Neural cell (in vitro differentiated cells): ENCODE measurements around the gene NKAIN2. TPM values are rescaled to one million over a fixed set of nuclear protein-coding genes. Genes with fewer than 3 reads are reported as not detected.

Source experiments
- H2AFZ ChIP-seq: fragments of 200-600, 300-800 bp; sonication (generic), shearing (Covaris generic); 2 replicates; pipeline ENCODE4 v1.6.0; 2014; ENCODE audit warnings: low read depth, mild to moderate bottlenecking, antibody characterized with exemption, low read length, moderate library complexity
- H3F3A ChIP-seq: fragments of 200-600 bp; shearing (Covaris generic); 2 replicates; pipeline ENCODE4 v1.6.1; 2016; ENCODE audit warnings: mild to moderate bottlenecking, moderate library complexity, mixed read lengths, antibody characterized with exemption, low read length; ENCODE audit not compliant: insufficient read depth, poor library complexity, severe bottlenecking
- H3K27ac ChIP-seq: fragments of 200-600, 300-800 bp; sonication (generic), shearing (Covaris generic); 2 replicates; pipeline ENCODE4 v1.5.1; 2014; ENCODE audit warnings: mild to moderate bottlenecking, low read length, moderate library complexity
- H3K27me3 ChIP-seq: fragments of 300-800, 200-600 bp; sonication (generic), shearing (Covaris generic); 2 replicates; pipeline ENCODE4 v1.6.0; 2014; ENCODE audit warnings: mild to moderate bottlenecking, low read depth, low read length, moderate library complexity; ENCODE audit not compliant: insufficient read depth
- H3K36me3 ChIP-seq: fragments of 300-800, 200-600 bp; sonication (generic), shearing (Covaris generic); 2 replicates; pipeline ENCODE4 v1.5.1; 2014; ENCODE audit warnings: mild to moderate bottlenecking, antibody characterized with exemption, low read length, moderate library complexity; ENCODE audit not compliant: insufficient read depth
- H3K4me2 ChIP-seq: fragments of 300-800, 200-600 bp; sonication (generic), shearing (Covaris generic); 2 replicates; pipeline ENCODE4 v1.6.0; 2014; ENCODE audit warnings: mild to moderate bottlenecking, low read length
- H3K4me3 ChIP-seq: fragments of 300-800, 200-600 bp; sonication (generic), shearing (Covaris generic); 2 replicates; pipeline ENCODE4 v1.5.1; 2014; ENCODE audit warnings: mild to moderate bottlenecking, low read length, moderate library complexity
- H3K79me2 ChIP-seq: fragments of 200-600 bp; shearing (Covaris generic); replicated peaks from 2 replicates; pipeline ENCODE4 v1.6.0; 2014; ENCODE audit warnings: mild to moderate bottlenecking, low read length, moderate library complexity; ENCODE audit not compliant: insufficient read depth
- H3K9ac ChIP-seq: fragments of 300-800, 200-600 bp; sonication (generic), shearing (Covaris generic); 2 replicates; pipeline ENCODE4 v1.6.1; 2016; ENCODE audit warnings: mild to moderate bottlenecking, low read length, mixed read lengths
- H3K9me2 ChIP-seq: fragments of 200-600 bp; shearing (Covaris generic); 2 replicates; pipeline ENCODE4 v1.6.1; 2016; ENCODE audit warnings: mild to moderate bottlenecking, low read length, mixed read lengths; ENCODE audit not compliant: insufficient read depth
- H3K9me3 ChIP-seq: fragments of 200-600, 300-800 bp; sonication (generic), shearing (Covaris generic); 2 replicates; pipeline ENCODE4 v1.6.1; 2016; ENCODE audit warnings: mild to moderate bottlenecking, mixed run types, low read length, moderate library complexity, mixed read lengths
- H4K20me1 ChIP-seq: fragments of 200-600 bp; shearing (Covaris generic); 2 replicates; pipeline ENCODE4 v1.6.1; 2016; ENCODE audit warnings: mild to moderate bottlenecking, mixed run types; ENCODE audit not compliant: insufficient read depth
- CTCF ChIP-seq: fragments of 450-650 bp; IDR thresholded peaks from 2 replicates; pipeline ENCODE4 v1.5.1; 2014; ENCODE audit warnings: antibody characterized with exemption, mild to moderate bottlenecking, moderate library complexity; ENCODE audit not compliant: poor library complexity, severe bottlenecking
- EP300 ChIP-seq: fragments of 450-650 bp; conservative IDR thresholded peaks from 2 replicates; pipeline ENCODE4 v1.6.1; 2014; ENCODE audit warnings: antibody characterized with exemption, mild to moderate bottlenecking, moderate library complexity; ENCODE audit not compliant: poor library complexity, severe bottlenecking
- EZH2 ChIP-seq: fragments of 200-600, 300-800 bp; shearing (Covaris generic), sonication (generic); IDR thresholded peaks from 2 replicates; pipeline ENCODE4 v1.6.1; 2014; ENCODE audit warnings: antibody characterized with exemption, low read length, borderline replicate concordance, mild to moderate bottlenecking; ENCODE audit not compliant: insufficient read depth, poor library complexity, severe bottlenecking
- POLR2AphosphoS5 ChIP-seq: IDR thresholded peaks from 2 replicates; pipeline ENCODE4 v1.6.1; 2012
- RAD21 ChIP-seq: fragments of 450-650 bp; conservative IDR thresholded peaks from 2 replicates; pipeline ENCODE4 v1.6.1; 2014; ENCODE audit warnings: antibody characterized with exemption, mild to moderate bottlenecking, moderate library complexity
- REST ChIP-seq: IDR thresholded peaks from 2 replicates; pipeline ENCODE4 v1.6.1; 2012; ENCODE audit warnings: borderline replicate concordance
- TAF1 ChIP-seq: IDR thresholded peaks from 2 replicates; pipeline ENCODE4 v1.6.1; 2012; ENCODE audit warnings: low read depth
- polyA plus RNA-seq: library from polyadenylated mRNA; depleted of rRNA; stranded (reverse); fragments of >200 nt; gene quantifications from 2 replicates; pipeline ENCODE4 v1.2.3, GENCODE V29; 2014

Gene NKAIN2
- polyA plus RNA-seq, 1 donor from 2014 or later: 23.2 TPM

- peak overlapping the region; percentile 62 for H3K27ac ChIP-seq
- no peak for TF ChIP-seq EZH2
- TF ChIP-seq EP300: peak; percentile 97
- peak; percentile 84 for TF ChIP-seq POLR2AphosphoS5
- no peak for TF ChIP-seq TAF1
- peak; percentile 69 for TF ChIP-seq REST
These were observed 478.9 kb downstream of the NKAIN2 start for GRCh38 chr6:124282541-124282940.

GRCh38 chr6:124283486-124283885, 479.8 kb downstream of the NKAIN2 start:
- Histone ChIP-seq H3K27me3 (no peaks in the 10 kb centered on the region), H3K9me2 (no peaks in the 10 kb centered on the region), H3K79me2 (no peaks in the 10 kb centered on the region), H3F3A (no peaks in the 10 kb centered on the region), H4K20me1 (no peaks in the 10 kb centered on the region), H2AFZ (no peak overlapping the region), H3K27ac (no peak overlapping the region), H3K36me3 (no peaks in the 10 kb centered on the region), H3K9me3 (no peaks in the 10 kb centered on the region), H3K9ac (no peak overlapping the region), H3K4me3 (no peak overlapping the region), H3K4me2 (no peak overlapping the region)
- TF ChIP-seq REST (no peak), CTCF (no peak), EP300 (no peak), RAD21 (no peak)

More at GRCh38 chr6:124282541-124282940, 478.9 kb downstream of the NKAIN2 start:
- H3K9me2 ChIP-seq: no peaks in the 10 kb centered on the region
- no peaks in the 10 kb centered on the region for H3K27me3 ChIP-seq
- H3K4me3 ChIP-seq: no peak overlapping the region
- no peaks in the 10 kb centered on the region for H4K20me1 ChIP-seq
- peak overlapping the region; percentile 8 for H3K9ac ChIP-seq
- H3K4me2 ChIP-seq: peak overlapping the region; percentile 1
- H3F3A ChIP-seq: no peaks in the 10 kb centered on the region
- no peaks in the 10 kb centered on the region for H3K79me2 ChIP-seq
- no peak overlapping the region for H2AFZ ChIP-seq
- H3K36me3 ChIP-seq: no peaks in the 10 kb centered on the region
- H3K9me3 ChIP-seq: no peaks in the 10 kb centered on the region
